ENCODE results near the gene GTF2E1.

The GTF2E1 gene

GRCh38 chr3:120742849-120743365 is 363 bp downstream of the GTF2E1 start:
- Histone ChIP-seq H3K36me3 (ENCODE audit: control insufficient read depth, low read length) (peaks cover 22% of the 10 kb centered on the region), H3K4me1 (ENCODE audit: control insufficient read depth, low read length) (peaks cover 26% of the 10 kb centered on the region), H3K9me3 (ENCODE audit: control insufficient read depth, insufficient read depth, low read length) (no peaks in the 10 kb centered on the region), H3K4me3 (ENCODE audit: low read length) (peak overlapping the region; percentile 98), H3K4me2 (ENCODE audit: low read length) (peak overlapping the region; percentile 88), H3K27me3 (ENCODE audit: control insufficient read depth, low read length) (no peaks in the 10 kb centered on the region), H4K20me1 (ENCODE audit: control insufficient read depth, insufficient read depth, low read depth, low read length) (no peaks in the 10 kb centered on the region), H3K79me2 (ENCODE audit: control insufficient read depth, low read length) (peaks cover 72% of the 10 kb centered on the region), H3K27ac (ENCODE audit: low read depth, low read length) (peak overlapping the region; percentile 85; the same call in 1 of the 2 replicates), H3K9me2 (replicated peaks; ENCODE audit: control insufficient read depth, low read length) (no peaks in the 10 kb centered on the region), H3F3A (ENCODE audit: control insufficient read depth, insufficient read depth) (peaks cover 5% of the 10 kb centered on the region; the same call in 1 of the 2 replicates)
- TF ChIP-seq CTCF (IDR thresholded peaks at IDR 0.05; ENCODE audit: low read depth, low read length, poor library complexity, severe bottlenecking) (no peak), EZH2phosphoT487 (IDR thresholded peaks at IDR 0.05; ENCODE audit: borderline replicate concordance, low read length) (no peak)

- Histone ChIP-seq H4K20me1 (ENCODE audit: control insufficient read depth, insufficient read depth, low read depth, low read length) (no peaks in the 10 kb centered on the region), H3K4me3 (ENCODE audit: low read length) (peak overlapping the region; percentile 98), H3K4me2 (ENCODE audit: low read length) (peak overlapping the region; percentile 88), H3K27me3 (ENCODE audit: control insufficient read depth, low read length) (no peaks in the 10 kb centered on the region), H3K27ac (ENCODE audit: low read depth, low read length) (no peak overlapping the region), H3F3A (ENCODE audit: control insufficient read depth, insufficient read depth) (peaks cover 5% of the 10 kb centered on the region; the same call in 1 of the 2 replicates), H3K36me3 (ENCODE audit: control insufficient read depth, low read length) (peaks cover 17% of the 10 kb centered on the region), H3K9me2 (replicated peaks; ENCODE audit: control insufficient read depth, low read length) (no peaks in the 10 kb centered on the region), H3K79me2 (ENCODE audit: control insufficient read depth, low read length) (peaks cover 72% of the 10 kb centered on the region), H3K9me3 (ENCODE audit: control insufficient read depth, insufficient read depth, low read length) (no peaks in the 10 kb centered on the region), H3K4me1 (ENCODE audit: control insufficient read depth, low read length) (peaks cover 26% of the 10 kb centered on the region)
- TF ChIP-seq EZH2phosphoT487 (IDR thresholded peaks at IDR 0.05; ENCODE audit: borderline replicate concordance, low read length), result no peak
- TF ChIP-seq CTCF (IDR thresholded peaks at IDR 0.05; ENCODE audit: low read depth, low read length, poor library complexity, severe bottlenecking), result no peak
These were observed 1.1 kb downstream of the GTF2E1 start for GRCh38 chr3:120743556-120744195.

- Histone ChIP-seq H3K4me1 (ENCODE audit: control insufficient read depth, low read length) (peaks cover 25% of the 10 kb centered on the region), H3K27ac (ENCODE audit: low read depth, low read length) (no peak overlapping the region), H3K4me2 (ENCODE audit: low read length) (no peak overlapping the region), H3K4me3 (ENCODE audit: low read length) (no peak overlapping the region), H3K36me3 (ENCODE audit: control insufficient read depth, low read length) (peaks cover 20% of the 10 kb centered on the region), H4K20me1 (ENCODE audit: control insufficient read depth, insufficient read depth, low read depth, low read length) (no peaks in the 10 kb centered on the region), H3K9me3 (ENCODE audit: control insufficient read depth, insufficient read depth, low read length) (no peaks in the 10 kb centered on the region), H3F3A (ENCODE audit: control insufficient read depth, insufficient read depth) (peaks cover 5% of the 10 kb centered on the region; the same call in 1 of the 2 replicates), H3K27me3 (ENCODE audit: control insufficient read depth, low read length) (no peaks in the 10 kb centered on the region), H3K9me2 (replicated peaks; ENCODE audit: control insufficient read depth, low read length) (no peaks in the 10 kb centered on the region), H3K79me2 (ENCODE audit: control insufficient read depth, low read length) (peaks cover 73% of the 10 kb centered on the region)
- TF ChIP-seq EZH2phosphoT487 (IDR thresholded peaks at IDR 0.05; ENCODE audit: borderline replicate concordance, low read length) (no peak), CTCF (IDR thresholded peaks at IDR 0.05; ENCODE audit: low read depth, low read length, poor library complexity, severe bottlenecking) (no peak)
These were observed 2.9 kb downstream of the GTF2E1 start for GRCh38 chr3:120745466-120745865.
